Measurements from ENCODE around the gene KCNT1. TPM values are rescaled to one million over a fixed set of nuclear protein-coding genes. Genes with fewer than 3 reads are reported as not detected.

Gene KCNT1
- total RNA-seq, 1 experiment from 2014 or later: 0.09 TPM

DNA sequence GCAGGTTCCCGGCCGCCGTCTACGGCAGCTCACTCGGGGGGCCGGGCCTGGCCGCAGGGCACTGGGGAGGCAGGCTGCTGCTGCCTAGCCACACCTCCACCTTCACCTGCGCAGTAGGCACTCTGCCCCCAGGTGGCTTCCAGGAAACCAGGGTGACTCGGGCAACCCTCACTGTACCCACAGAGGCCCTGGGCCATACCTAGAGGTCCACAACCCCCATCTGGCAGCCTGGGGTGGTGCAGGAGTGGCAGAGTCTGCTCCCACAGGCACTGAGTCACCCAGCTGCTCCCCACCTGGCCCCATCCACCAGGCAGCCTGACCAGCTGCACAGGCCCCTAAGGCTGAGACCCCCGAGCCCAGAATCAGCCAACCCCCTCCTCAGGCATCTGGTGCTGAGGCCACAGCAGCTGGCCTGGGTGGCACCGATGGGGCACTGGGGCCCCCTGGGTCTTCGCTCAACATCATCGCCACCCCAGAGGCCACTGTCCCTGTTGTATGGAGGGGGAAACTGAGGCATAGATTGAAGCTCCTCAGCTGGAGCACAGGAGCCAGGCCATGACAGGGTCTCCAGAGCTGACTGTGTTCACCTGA is 70.2 kb downstream of the KCNT1 start:
- no peak overlapping the region for H3K4me3 Mint-ChIP-seq (ENCODE audit: unreplicated experiment)
- TF ChIP-seq, protein P1, sequence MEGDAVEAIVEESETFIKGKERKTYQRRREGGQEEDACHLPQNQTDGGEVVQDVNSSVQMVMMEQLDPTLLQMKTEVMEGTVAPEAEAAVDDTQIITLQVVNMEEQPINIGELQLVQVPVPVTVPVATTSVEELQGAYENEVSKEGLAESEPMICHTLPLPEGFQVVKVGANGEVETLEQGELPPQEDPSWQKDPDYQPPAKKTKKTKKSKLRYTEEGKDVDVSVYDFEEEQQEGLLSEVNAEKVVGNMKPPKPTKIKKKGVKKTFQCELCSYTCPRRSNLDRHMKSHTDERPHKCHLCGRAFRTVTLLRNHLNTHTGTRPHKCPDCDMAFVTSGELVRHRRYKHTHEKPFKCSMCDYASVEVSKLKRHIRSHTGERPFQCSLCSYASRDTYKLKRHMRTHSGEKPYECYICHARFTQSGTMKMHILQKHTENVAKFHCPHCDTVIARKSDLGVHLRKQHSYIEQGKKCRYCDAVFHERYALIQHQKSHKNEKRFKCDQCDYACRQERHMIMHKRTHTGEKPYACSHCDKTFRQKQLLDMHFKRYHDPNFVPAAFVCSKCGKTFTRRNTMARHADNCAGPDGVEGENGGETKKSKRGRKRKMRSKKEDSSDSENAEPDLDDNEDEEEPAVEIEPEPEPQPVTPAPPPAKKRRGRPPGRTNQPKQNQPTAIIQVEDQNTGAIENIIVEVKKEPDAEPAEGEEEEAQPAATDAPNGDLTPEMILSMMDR (IDR thresholded peaks at IDR 0.05; ENCODE audit: insufficient read depth in 1 of 2, low read depth in 1 of 2, low read length in 1 of 2, severe bottlenecking in 1 of 2, unreplicated experiment in 1 of 2): no peak
- no peaks in the 10 kb centered on the region for H3K9me3 Mint-ChIP-seq (ENCODE audit: unreplicated experiment)
- no TSS peak for BruUV-seq (replicated peaks)
- H3K36me3 Mint-ChIP-seq (ENCODE audit: insufficient read depth, unreplicated experiment): no peaks in the 10 kb centered on the region
- H3K27ac Mint-ChIP-seq (ENCODE audit: unreplicated experiment): no peak overlapping the region
- DNase-seq: no peak
- H3K4me1 Mint-ChIP-seq (ENCODE audit: low read depth, unreplicated experiment): no peaks in the 10 kb centered on the region
- no peaks in the 10 kb centered on the region for H3K4me1 ChIP-seq
- no peaks in the 10 kb centered on the region for H3K9me3 ChIP-seq
- CTCF ChIA-PET: no interaction called here
- intact Hi-C loops (cut with micrococcal nuclease; ENCODE audit: unreplicated experiment): no loop called here
- no peaks in the 10 kb centered on the region for H3K27me3 Mint-ChIP-seq (ENCODE audit: insufficient read depth, unreplicated experiment)
- POLR2A ChIA-PET: no interaction called here
- H3K27me3 ChIP-seq (replicated peaks; ENCODE audit: control insufficient read depth, insufficient read depth, low read length): no peaks in the 10 kb centered on the region
- no peaks in the 10 kb centered on the region for H3K36me3 ChIP-seq (ENCODE audit: control insufficient read depth, insufficient read depth, low read length)
- no peak overlapping the region for H3K4me3 ChIP-seq (ENCODE audit: low read depth, low read length)

DNA sequence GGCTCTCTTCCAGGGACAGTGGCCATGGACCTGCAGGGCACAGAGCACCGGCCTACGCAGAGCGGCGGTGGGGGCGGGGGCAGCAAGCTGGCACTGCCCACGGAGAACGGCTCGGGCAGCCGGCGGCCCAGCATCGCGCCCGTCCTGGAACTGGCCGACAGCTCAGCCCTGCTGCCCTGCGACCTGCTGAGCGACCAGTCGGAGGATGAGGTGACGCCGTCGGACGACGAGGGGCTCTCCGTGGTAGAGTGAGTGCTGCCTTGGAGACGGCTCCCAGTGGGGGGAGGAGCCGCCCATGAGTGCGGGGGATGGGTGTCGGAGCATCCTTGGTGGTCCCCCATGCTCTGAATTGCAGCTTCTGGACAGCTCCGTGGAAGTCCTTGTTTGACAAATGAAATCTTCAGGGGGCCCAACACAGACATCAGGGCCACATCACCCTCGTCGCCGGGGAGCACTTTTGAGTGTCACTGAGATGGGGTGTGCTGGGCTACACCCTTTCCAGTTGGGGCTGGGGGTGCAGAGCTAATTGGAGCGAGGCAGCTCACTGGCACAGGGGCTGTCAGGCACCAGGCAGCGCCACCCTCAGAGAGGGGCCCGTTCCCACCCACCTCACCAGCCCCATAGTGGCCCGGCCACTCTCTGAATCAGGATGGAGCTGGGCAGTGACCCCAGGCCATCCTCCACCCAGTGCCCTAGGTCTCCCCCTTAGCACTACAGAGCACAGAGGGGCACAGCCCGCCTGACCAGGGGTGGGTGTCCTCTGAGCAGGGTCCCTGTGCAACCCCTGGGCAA is 70.9 kb downstream of the KCNT1 start:
- H3K4me1 ChIP-seq: no peaks in the 10 kb centered on the region
- intact Hi-C loops (cut with micrococcal nuclease; ENCODE audit: unreplicated experiment): no loop called here
- no peaks in the 10 kb centered on the region for H3K36me3 Mint-ChIP-seq (ENCODE audit: insufficient read depth, unreplicated experiment)
- no peaks in the 10 kb centered on the region for H3K36me3 ChIP-seq (ENCODE audit: control insufficient read depth, insufficient read depth, low read length)
- TF ChIP-seq, protein P1 (IDR thresholded peaks at IDR 0.05; ENCODE audit: insufficient read depth in 1 of 2, low read depth in 1 of 2, low read length in 1 of 2, severe bottlenecking in 1 of 2, unreplicated experiment in 1 of 2): no peak
- POLR2A ChIA-PET: no interaction called here
- no peaks in the 10 kb centered on the region for H3K9me3 ChIP-seq
- no peak overlapping the region for H3K4me3 ChIP-seq (ENCODE audit: low read depth, low read length)
- no peak overlapping the region for H3K27ac Mint-ChIP-seq (ENCODE audit: unreplicated experiment)
- CTCF ChIA-PET: no interaction called here
- no TSS peak for BruUV-seq (replicated peaks)
- H3K27me3 ChIP-seq (replicated peaks; ENCODE audit: control insufficient read depth, insufficient read depth, low read length): no peaks in the 10 kb centered on the region
- H3K9me3 Mint-ChIP-seq (ENCODE audit: unreplicated experiment): no peaks in the 10 kb centered on the region
- no peak overlapping the region for H3K4me3 Mint-ChIP-seq (ENCODE audit: unreplicated experiment)
- H3K4me1 Mint-ChIP-seq (ENCODE audit: low read depth, unreplicated experiment): no peaks in the 10 kb centered on the region
- DNase-seq: no peak
- no peaks in the 10 kb centered on the region for H3K27me3 Mint-ChIP-seq (ENCODE audit: insufficient read depth, unreplicated experiment)

DNA sequence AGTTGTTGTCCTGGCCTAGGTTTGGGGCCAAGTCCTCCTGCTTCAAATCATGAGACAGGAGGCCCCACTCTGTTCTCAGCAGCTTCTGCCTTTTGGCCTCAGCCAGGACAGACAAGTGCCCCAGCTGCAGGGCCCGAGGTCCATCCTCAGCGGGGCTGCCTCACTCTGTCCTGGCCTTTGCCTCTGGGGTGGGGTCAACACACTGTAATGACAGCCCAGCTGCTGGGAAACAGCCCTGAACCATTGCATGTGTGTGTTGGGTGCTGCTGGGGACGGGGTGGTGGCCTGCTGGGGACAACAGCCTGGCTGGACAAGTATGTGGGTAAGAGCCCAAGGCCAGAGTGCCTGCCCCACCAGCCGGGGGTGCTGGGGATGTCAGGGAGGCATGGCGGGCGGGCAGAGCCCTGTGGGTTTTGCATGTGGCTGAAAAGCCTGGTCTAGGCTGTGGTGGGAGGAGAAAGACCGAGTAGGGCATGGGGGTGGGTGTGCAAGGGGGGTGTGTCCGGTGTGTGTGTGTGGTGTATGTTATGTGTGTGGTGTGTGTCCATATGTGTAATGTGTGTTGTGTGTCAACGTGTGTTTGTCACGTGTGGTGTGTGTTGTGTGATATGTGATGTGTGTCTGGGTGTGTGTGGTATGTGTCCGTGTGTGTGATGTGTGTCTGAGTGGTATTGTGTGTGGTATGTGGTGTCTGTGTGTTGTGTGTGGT is 71.7 kb downstream of the KCNT1 start:
- POLR2A ChIA-PET: no interaction called here
- no peaks in the 10 kb centered on the region for H3K4me1 ChIP-seq
- intact Hi-C loops (cut with micrococcal nuclease; ENCODE audit: unreplicated experiment): no loop called here

More for the DNA sequence above, 71.7 kb downstream of the KCNT1 start:
- H3K27ac Mint-ChIP-seq (ENCODE audit: unreplicated experiment): no peak overlapping the region
- TF ChIP-seq, protein P1 (IDR thresholded peaks at IDR 0.05; ENCODE audit: insufficient read depth in 1 of 2, low read depth in 1 of 2, low read length in 1 of 2, severe bottlenecking in 1 of 2, unreplicated experiment in 1 of 2): no peak
- BruUV-seq (replicated peaks): no TSS peak
- no peaks in the 10 kb centered on the region for H3K36me3 Mint-ChIP-seq (ENCODE audit: insufficient read depth, unreplicated experiment)
- H3K4me1 Mint-ChIP-seq (ENCODE audit: low read depth, unreplicated experiment): no peaks in the 10 kb centered on the region
- H3K27me3 ChIP-seq (replicated peaks; ENCODE audit: control insufficient read depth, insufficient read depth, low read length): no peaks in the 10 kb centered on the region
- no peaks in the 10 kb centered on the region for H3K9me3 ChIP-seq
- H3K4me3 ChIP-seq (ENCODE audit: low read depth, low read length): no peak overlapping the region
- DNase-seq: no peak
- no peaks in the 10 kb centered on the region for H3K9me3 Mint-ChIP-seq (ENCODE audit: unreplicated experiment)
- H3K4me3 Mint-ChIP-seq (ENCODE audit: unreplicated experiment): no peak overlapping the region
- H3K36me3 ChIP-seq (ENCODE audit: control insufficient read depth, insufficient read depth, low read length): no peaks in the 10 kb centered on the region
- no peaks in the 10 kb centered on the region for H3K27me3 Mint-ChIP-seq (ENCODE audit: insufficient read depth, unreplicated experiment)
- CTCF ChIA-PET: no interaction called here
